HCEC 1CT (cell line): ENCODE results near the gene ANO10.
"Not testable (repeated sequence)": the region's sequence is repeated elsewhere in the genome, so short reads cannot be mapped to it uniquely, and the experiment has no call there.

Experiments
- DNase-seq: peaks from one replicate; pipeline ENCODE4 v3.0.0-alpha.2; 2017

The ANO10 gene, protein sequence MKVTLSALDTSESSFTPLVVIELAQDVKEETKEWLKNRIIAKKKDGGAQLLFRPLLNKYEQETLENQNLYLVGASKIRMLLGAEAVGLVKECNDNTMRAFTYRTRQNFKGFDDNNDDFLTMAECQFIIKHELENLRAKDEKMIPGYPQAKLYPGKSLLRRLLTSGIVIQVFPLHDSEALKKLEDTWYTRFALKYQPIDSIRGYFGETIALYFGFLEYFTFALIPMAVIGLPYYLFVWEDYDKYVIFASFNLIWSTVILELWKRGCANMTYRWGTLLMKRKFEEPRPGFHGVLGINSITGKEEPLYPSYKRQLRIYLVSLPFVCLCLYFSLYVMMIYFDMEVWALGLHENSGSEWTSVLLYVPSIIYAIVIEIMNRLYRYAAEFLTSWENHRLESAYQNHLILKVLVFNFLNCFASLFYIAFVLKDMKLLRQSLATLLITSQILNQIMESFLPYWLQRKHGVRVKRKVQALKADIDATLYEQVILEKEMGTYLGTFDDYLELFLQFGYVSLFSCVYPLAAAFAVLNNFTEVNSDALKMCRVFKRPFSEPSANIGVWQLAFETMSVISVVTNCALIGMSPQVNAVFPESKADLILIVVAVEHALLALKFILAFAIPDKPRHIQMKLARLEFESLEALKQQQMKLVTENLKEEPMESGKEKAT

DNA sequence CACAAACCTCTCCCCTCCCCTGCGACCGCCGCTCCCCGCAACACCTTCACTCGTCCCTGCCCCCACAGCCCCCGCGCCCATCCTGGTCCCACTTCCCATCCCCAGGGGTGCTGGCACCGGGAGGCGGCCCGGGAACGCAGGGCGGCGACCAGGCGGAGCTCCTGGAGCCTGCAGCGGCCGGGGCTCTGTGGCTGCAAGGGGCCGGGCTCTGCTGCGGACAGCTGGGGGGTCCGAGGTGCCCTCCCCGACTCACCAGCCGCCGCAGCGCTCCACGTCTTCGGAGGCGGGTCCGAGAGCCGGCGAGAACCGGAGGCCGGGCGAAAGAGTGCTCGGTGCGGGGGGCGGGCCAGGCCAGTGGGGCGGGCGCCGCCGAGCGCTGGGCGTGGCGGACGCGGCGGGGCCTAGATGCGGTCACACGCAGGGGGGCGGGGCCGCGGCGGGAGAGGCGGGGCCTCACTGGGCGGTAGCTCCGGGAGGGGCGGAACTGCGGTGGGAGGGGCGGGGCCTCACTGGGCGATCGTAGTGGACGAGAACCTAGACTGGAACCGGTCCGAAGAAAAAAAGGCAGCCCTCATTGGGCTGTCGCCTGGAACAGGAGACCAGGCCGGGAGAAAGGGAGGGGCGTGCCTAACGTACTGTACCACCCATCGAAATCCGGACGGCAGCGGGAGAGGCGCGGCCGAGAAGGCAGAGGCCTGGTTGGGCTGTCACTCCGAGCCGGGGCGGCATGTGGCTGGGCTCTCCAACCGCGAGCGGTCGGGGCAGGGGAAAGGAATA, at the start of gene ANO10:
Gene ANO10 (minus strand): TSS at position 356 of the 777 bp plus-strand sequence. CDS start 16,159 bp downstream, outside the sequence.
- DNase-seq = peak; percentile 100

DNA sequence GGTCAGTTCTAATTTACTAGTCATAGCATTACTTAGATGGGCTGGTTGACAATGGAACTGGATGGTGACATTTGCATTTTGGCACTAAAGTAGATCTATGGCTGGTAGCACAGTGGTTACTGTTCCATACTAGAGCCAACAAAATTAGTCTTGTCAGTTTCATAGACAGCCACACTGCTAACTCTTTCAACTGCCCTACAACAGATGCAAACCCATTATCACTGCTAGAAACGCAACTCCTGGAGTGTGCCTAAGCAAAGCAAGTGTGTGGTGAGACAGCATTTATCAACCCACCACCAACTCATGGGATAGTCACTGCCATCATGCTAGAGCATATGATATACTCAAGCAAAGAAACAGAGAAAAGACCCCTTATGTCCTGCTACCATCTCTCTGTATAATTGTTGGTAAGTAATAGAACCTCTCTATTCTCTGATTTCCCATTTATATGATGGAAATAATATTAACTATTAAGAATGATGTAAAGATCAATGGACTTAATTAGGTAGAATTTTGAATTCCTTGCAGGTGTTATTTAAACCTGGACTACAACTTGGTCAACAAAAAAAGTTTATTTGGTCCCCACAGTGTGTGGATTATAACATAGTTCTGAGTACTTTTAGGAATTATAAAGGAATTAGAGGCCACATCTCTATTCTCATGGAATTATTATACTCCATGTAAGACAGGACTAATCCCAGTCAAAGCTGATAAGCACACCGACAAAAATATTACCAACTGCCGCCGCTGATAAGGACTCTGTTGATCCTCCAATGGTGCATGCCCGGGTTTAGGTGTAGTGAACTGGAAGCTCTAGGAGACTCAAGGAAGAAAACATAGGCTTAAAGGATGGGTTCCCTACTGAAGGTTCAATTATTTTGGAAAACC, 49.1 kb upstream of the ANO10 start:
- DNase-seq = no peak

DNA sequence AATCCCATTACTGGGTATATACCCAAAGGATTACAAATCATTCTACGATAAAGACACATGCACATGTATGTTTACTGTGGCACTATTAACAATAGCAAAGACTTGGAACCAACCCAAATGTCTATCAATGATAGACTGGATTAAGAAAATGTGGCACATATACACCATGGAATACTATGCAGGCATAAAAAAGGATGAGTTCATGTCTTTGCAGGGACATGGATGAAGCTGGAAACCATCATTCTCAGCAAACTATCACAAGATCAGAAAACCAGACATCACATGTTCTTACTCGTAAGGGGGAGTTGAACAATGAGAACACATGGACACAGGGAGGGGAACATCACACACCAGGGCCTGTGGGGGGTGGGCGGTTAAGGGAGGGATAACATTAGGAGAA, 43.2 kb upstream of the ANO10 start:
- not testable (repeated sequence) for DNase-seq

DNA sequence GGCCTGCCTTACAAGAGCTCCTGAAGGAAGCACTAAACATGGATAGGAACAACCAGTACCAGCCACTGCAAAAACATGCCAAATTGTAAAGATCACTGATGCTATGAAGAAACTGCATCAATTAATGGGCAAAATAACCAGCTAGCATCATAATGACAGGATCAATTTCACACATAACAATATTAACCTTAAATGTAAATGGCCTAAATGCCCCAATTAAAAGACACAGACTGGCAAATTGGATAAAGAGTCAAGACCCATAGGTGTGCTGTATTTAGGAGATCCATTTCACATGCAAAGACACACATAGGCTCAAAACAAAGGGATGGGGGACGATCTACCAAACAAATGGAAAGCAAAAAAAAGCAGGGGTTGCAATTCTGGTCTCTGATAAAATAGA, 39.6 kb upstream of the ANO10 start:
- not testable (repeated sequence) for DNase-seq

DNA sequence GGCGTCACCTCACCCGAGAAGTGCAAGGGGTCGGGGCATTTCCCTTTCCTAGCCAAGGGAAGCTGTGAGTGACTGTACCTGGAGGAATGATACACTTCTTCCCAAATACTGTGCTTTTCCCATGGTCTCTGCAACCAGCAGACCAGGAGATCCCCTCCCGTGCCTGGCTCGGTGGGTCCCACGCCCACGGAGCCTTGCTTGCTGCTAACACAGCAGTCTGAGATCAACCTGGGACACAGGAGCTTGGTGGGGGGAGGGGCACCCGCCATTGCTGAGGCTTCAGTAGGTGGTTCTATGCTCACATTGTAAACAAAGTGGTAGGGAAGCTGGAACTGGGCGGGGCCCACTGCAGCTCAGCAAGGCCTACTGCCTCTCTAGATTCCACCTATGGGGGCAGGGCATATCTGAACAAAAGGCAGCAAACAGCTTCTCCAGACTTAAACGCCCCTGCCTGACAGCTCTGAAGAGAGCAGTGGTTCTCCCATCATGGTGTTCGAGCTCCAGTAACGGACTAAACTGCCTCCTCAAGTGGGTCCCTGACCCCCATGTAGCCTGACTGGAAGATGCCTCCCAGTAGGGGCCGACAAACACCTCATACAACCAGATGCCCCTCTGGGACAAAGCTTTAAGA, 37.6 kb upstream of the ANO10 start:
- DNase-seq = no peak

DNA sequence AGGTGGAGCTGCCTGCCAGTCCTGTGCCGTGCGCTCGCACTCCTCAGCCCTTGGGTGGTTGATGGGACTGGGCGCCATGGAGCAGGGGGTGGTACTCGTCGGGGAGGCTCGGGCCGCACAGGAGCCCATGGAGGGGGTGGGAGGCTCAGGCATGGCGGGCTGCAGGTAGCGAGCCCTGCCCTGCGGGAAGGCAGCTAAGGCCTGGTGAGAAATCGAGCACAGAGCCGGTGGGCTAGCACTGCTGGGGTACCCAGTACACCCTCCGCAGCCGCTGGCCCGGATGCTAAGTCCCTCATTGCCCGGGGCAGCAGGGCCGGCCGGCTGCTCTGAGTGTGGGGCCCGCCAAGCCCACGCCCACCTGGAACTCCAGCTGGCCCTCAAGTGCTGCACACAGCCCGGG, 34.6 kb upstream of the ANO10 start:
- DNase-seq = not testable (repeated sequence)

DNA sequence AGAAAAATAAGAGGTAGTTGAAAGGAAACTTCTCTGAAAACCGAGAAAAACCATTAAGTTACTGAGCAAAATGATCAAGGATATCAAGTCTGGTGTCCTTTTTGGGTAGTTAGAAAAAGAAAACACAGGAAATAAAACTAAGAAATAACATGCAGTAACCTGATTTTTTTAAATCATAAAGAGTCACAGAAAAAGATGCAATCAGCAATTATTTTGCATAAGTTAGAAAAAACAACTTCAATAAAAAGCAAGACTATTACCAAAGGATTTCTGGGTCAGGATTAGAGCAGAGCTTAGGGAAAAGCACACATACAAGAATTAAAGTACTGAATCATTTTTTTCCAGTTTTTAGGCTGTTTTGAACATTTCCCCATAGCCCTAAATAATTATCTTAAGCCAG, 28.5 kb upstream of the ANO10 start:
- DNase-seq = no peak

DNA sequence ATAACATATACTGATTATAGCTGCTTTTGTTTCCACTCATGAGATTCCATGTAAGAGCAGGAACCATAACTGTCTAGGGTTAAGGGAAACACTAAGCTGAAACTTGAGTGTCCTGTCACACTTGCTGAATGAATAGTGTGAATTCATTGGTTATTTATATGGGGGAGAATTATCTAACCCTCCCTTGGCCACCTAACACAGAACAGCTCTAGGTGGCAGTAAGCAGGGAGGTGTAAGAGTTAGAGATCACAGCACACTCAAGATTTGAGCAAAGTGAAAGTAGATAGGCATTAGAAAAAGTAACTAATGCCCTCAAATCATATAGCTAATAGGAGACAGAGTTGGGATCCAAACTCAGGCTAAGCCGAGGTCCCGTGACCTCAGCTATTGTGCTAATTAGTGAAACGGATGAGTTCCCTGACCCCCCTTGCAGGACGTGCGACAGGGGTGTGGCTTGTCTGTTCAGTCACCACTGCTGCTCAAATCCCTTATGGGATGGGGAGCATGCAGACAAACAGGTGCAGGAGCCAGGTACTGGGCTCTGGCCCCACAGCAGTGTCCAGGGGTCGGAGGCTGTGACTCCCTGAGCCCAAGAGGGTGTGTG, 27.7 kb upstream of the ANO10 start:
- no peak for DNase-seq

DNA sequence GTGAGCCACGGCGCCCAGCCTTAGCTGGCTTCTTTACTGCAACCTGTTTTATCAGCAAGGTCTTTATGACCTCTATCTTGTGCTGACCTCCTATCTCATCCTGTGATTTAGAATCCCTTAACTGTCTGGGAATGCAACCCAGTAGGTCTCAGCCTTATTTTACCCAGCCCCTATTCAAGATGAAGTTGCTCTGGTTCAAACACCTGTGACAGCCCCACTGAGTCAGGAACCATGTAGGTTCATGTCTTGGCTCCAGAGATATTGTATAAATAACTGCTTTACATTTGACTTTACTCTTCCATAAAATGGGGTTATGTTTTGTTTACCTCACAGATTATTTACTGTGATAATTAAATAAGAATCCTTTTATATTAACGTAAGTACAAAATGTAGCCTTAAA, 27.1 kb upstream of the ANO10 start:
- DNase-seq = no peak

DNA sequence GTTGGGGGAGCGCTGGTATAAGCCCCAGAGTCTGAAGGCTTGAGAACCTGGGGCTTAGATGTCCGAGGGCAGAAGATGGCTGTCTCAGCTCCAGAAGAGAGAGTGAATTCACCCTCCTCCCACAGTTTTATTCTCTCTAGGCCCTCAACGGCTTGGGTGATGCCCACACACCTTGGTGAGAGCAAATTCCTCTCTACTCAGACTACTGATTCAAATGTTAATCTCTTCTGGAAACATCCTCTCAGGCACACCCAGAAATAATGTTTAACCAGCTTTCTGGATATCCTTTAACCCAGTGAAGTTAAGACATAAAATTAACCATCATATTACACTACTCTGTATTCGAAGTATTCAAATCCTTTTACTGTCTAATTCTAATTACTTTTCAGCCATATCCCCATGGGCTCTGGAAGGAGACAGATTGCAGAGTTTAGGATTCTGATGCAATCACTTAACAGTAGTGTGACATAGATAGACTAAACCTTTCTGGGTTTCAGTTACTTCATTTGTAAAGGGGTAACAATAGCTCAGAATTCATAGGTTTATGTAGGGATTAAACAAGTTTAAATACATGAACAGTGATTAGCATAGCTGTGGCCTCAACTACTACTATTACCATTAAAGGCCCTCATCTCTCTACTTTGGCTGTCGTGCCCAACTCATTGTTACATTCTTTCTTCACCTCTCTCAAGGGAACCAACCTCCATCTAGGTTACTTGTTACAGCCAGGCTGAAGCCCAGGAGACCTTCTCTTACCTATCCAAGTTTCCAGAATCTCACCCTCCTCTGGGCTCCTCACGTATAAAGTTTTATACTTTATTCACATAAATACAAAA, 25.7 kb upstream of the ANO10 start:
- no peak for DNase-seq

DNA sequence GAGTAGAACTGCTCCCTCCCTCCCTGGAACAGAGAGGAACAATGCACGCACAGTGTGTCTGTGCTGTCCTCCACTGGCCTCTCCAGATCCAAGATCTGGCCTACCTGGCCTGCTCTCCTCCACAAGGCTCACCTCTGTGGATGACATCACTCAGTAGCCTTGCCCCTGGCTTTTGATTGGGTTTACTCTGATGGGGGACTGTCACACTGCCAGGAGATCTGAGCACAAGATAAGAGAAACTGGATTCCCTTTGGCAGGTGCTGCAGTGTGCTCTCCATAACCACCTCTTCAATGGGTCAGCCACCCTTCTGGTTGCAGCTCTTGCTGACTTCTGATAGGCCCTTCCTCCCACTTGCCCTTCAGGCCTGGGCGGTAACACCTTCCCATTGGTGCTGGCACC, 22.6 kb upstream of the ANO10 start:
- DNase-seq = no peak

DNA sequence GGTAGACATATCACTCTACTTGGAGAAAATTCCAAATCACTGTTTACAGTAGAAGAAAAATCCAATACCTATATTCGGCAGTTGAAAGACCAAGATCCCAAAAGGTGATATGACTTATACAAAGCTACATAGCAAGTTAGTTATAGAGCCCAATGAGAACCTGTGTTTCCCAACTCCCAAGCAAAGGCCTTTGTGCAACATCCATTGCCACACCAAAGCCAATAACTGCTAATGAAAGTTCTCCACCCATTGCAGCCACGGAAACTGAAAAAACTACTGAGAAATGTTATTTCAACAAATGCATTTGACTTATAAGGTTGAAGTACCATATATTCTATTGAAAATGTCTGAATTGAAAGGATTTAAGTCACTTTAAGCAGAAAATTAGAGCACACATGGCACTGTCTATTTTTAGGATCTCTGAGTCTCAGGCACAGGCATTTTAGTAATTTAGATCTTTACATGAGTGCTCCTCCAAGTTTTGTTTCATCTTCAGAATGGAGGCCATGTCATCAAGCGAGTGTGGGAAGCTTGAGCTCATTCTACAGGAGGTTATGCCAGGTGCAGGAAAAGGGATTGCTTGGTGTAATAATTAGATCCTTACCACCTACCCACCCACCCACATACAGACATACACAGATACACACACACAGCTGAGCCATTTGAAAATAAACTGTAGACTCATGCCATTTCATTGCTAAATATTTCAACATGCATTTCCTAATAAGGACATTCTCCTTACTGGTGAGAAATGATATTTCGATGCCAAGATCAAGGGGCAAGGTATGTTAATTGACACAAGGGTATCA, 19.7 kb upstream of the ANO10 start:
- peak; percentile 54 for DNase-seq

DNA sequence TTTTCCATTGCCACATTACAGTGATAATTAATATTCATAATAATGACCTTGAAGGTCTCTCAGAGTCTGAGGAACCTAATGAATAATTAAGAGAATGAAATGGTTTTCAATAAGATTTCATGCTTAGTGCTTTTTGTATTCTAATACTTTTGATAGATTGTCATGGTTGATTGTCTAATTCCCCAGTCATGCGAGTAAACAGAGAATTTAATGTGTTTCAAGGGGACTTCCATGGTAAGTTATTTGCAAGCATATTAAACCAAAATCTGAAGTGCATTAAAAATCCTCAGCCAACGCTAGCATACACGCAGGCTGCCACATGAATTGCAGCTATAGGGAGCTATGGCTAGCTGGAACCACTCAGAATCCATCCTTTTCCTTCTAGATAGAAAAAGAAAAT, 18.9 kb upstream of the ANO10 start:
- no peak for DNase-seq

DNA sequence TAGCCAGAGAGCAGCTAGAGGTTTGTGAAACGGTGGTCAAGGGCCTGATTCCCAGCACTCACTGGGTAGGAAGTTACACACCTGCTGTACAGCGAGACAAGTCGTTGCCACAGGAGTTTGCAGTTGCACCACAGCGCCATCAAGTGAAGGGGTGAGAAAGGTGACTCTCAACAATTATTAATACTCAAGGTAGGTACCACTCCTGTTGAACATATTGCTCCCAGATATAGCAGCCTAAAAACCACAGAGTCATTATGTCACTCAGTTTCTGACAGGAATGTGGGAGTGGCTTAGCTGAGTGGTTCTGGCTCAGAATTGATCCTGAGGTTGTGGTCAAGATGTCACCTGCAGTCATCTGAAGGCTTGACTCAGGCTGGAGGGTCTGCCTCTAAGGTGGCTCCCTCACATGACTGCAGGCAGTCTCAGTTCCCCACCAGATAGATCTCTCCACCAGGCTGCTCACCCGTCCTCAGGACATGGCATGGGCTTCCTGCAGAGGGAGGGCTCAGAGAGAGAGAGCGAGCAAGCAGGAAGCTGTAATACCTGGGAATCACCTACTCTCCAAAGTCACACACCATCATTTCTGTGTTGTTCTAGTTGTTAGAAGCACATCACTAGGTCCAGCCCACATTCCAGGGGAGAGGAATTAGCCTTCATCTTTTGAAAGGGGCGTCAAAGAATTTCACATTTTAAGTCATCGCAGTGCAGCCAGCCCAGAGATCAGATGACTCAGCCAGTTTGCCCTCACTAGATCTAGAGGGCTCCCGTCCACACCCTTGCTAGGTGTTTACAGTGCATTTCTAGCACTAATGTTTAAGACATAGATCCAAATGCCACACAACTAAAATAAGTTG, 17.0 kb upstream of the ANO10 start:
- peak; percentile 40 for DNase-seq

DNA sequence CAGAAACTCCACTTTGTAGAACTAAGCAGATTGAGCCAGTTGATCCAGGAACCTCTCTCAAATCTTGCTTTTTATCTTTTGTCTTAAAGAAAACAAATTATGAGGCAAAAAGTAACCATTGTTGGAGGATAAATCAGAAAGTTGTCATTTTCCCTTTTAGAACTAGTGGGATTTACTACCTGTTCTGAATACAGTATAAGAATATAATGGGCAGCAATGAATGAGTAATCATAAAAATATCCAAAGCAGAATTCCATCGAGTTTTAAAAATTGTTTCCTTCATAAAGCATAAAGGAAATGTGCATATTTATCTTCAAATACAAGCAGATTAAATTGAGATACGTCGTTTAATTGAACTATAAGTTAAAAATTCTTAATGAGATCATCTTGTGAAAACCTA, 15.9 kb upstream of the ANO10 start:
- no peak for DNase-seq

DNA sequence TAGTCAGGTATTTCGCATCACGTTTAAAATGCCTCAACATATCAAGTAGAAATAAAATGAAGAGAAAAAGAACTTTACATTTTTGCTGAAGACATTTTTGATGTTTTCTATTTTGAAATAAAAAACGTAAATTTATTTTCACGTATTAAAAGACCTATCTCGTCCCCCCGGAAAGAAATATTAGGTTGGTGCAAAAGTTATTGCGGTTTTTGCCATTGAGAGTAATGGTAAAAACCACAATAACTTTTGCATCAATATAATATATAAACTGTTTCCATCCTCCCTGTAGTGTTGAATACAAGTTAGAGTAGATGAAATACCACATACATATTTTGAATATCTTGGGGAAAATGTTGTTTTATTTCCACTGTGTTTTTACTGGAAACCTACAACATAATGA, 11.2 kb upstream of the ANO10 start:
- DNase-seq = no peak

DNA sequence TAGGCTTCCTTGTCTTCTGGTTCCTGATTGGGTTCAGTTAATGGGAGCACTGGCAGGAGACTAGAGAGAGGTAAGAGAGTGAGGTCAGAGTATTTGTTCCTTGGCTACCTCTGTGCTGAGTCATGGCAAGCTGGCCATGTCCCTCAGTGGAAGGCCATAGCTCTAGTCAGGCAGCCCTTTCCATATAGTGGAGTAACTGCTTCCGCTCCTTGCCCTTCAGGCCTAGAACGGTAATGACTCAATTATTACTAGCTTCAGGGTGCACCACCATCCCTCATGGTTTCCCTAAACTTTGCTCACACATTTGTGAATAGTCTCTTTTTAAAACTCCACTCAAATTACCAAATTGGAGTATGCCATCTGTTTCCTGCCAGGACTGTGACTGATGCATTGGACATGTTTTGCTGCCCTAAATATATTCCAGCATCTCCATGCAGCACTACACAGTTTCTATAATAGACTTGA, 10.5 kb upstream of the ANO10 start:
- peak; percentile 97 for DNase-seq

DNA sequence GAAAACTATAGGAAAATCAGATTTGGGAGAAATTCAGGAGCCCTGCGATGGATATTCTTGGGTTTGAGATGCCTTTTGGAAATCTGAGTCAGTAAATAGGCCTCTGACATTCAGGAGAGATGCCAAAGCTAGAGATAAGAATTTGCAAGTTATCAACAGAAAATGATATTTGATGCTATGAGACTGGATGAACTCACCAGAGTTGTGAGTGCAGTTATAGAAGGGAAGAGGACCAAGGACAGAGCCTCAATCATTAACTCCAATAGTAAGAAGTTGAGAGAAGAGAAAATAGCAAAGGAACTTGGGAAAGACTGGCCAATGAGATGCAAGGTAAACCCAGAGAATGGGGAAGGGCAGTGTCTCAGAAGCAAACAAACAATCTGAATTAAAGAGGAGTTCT, 7.9 kb upstream of the ANO10 start:
- DNase-seq = peak; percentile 5

DNA sequence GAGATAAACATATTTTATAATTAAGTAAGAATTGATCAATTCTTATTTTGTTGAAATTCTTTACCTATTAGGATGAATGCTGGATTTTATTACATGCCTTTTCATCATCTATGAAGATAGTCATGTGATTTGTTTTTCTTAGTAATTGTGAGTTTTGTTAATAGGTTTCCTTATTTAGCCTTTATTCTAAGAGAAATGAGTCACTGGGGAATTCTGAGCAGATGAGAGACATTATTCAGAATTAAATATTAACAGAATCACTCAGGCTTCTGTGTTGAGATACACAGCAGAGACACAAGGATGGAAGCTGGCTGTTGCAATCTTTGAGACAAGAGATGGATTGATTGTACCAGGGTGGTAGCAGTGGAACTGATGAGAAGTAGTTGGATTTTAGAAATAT, 7.4 kb upstream of the ANO10 start:
- peak; percentile 76 for DNase-seq
